H1 (cell line): ENCODE measurements around the gene SERPINB13. TPM values are rescaled to one million over a fixed set of nuclear protein-coding genes. Genes with fewer than 3 reads are reported as not detected.
A peak's percentile ranks its signal among the peaks of the same experiment; 100 is the strongest.

Experiments used
- CTCF ChIA-PET: fragments of 300-600 bp; sonication (Branson Sonifier 250); formaldehyde crosslinking; loops from one replicate; lab custom pipeline; 2021; ENCODE audit not compliant: partially characterized antibody; lab: Charles Lee
- POLR2A ChIA-PET: fragments of 300-600 bp; sonication (Branson Sonifier 250); formaldehyde crosslinking; loops from one replicate; lab custom pipeline; 2021; ENCODE audit warnings: inconsistent platforms; ENCODE audit not compliant: partially characterized antibody; lab: Charles Lee
- DNase-seq, 2 experiments: peaks; one replicate each; pipeline versions ENCODE4 v3.0.0 to v3.0.0-alpha.2; 2010 to 2022; ENCODE audit warnings: low spot score in 2 of 2, low read depth in 1 of 2, mixed read lengths in 1 of 2
- FAIRE-seq: peaks from 2 replicates; lab custom pipeline; 2011; peaks lifted over from hg19 to GRCh38; lab: Jason Lieb, UNC
- H2AFZ ChIP-seq: 2 replicates; pipeline ENCODE4 v1.8.1; 2012; ENCODE audit warnings: low read length, inconsistent platforms
- H2AK5ac ChIP-seq: 2 replicates; pipeline ENCODE4 v1.6.1; 2013; ENCODE audit warnings: low read depth, low read length
- H2BK120ac ChIP-seq: replicated peaks from 2 replicates; pipeline ENCODE3; 2013; ENCODE audit warnings: low read depth, low read length, inconsistent platforms
- H2BK12ac ChIP-seq: 2 replicates; pipeline ENCODE4 v1.6.1; 2013; ENCODE audit warnings: low read depth, low read length
- H2BK15ac ChIP-seq: 2 replicates; pipeline ENCODE4 v1.6.1; 2013; ENCODE audit warnings: low read length
- H2BK20ac ChIP-seq: 2 replicates; pipeline ENCODE4 v1.6.1; 2013; ENCODE audit warnings: low read length
- H2BK5ac ChIP-seq: 2 replicates; pipeline ENCODE4 v1.6.1; 2013; ENCODE audit warnings: low read depth, low read length
- H3K14ac ChIP-seq: 2 replicates; pipeline ENCODE4 v1.6.1; 2013; ENCODE audit warnings: inconsistent platforms; ENCODE audit not compliant: insufficient read length
- H3K18ac ChIP-seq: 2 replicates; pipeline ENCODE4 v1.6.1; 2013; ENCODE audit warnings: low read length; ENCODE audit errors: extremely low read depth
- H3K23ac ChIP-seq: 2 replicates; pipeline ENCODE4 v1.6.1; 2013; ENCODE audit warnings: inconsistent platforms; ENCODE audit not compliant: insufficient read length
- H3K23me2 ChIP-seq: 2 replicates; pipeline ENCODE4 v1.6.1; 2013; ENCODE audit warnings: low read depth, low read length
- H3K27ac ChIP-seq: 2 replicates; pipeline ENCODE4 v1.6.1; 2011; ENCODE audit warnings: low read depth, low read length, inconsistent platforms
- H3K27me3 ChIP-seq, 4 experiments: replicated peaks in 1 of 4; 1 replicate in 1 of 4; 2 replicates in 3 of 4; pipeline versions ENCODE4 v1.6.1 to v1.8.1; 2011 to 2013; ENCODE audit warnings: low read length in 3 of 4, mild to moderate bottlenecking in 3 of 4, inconsistent platforms in 2 of 4, mixed read lengths in 2 of 4, moderate library complexity in 1 of 4; ENCODE audit not compliant: control insufficient read depth in 3 of 4, insufficient read depth in 3 of 4; ENCODE audit errors: extremely low read depth in 1 of 4
- H3K36me3 ChIP-seq, 4 experiments: 2 replicates each; pipeline versions ENCODE4 v1.6.1 to v1.8.1; 2011 to 2013; ENCODE audit warnings: mild to moderate bottlenecking in 4 of 4, low read length in 3 of 4, moderate library complexity in 2 of 4, control low read depth in 1 of 4, inconsistent platforms in 1 of 4; ENCODE audit not compliant: insufficient read depth in 4 of 4, control insufficient read depth in 2 of 4
- H3K4ac ChIP-seq: replicated peaks from 2 replicates; pipeline ENCODE3; 2013; ENCODE audit warnings: low read length, low read depth, mixed read lengths, inconsistent platforms; ENCODE audit not compliant: insufficient read length
- H3K4me1 ChIP-seq, 4 experiments: replicated peaks in 1 of 4; 1 replicate in 1 of 4; 2 replicates in 3 of 4; pipeline versions ENCODE4 v1.6.1 to v1.8.1; 2011 to 2013; ENCODE audit warnings: low read length in 3 of 4, inconsistent platforms in 2 of 4, mixed read lengths in 1 of 4; ENCODE audit not compliant: insufficient read depth in 4 of 4, control insufficient read depth in 3 of 4
- H3K4me2 ChIP-seq, 2 experiments: 2 replicates each; pipeline versions ENCODE4 v1.6.1 to v1.8.1; 2011 to 2013; ENCODE audit warnings: low read depth in 2 of 2, low read length in 2 of 2, control low read depth in 1 of 2, inconsistent platforms in 1 of 2, mild to moderate bottlenecking in 1 of 2; ENCODE audit not compliant: insufficient read depth in 1 of 2
- H3K4me3 ChIP-seq, 4 experiments: fragments of 200-600, 300-600 bp in 1 of 4; sonication (generic), shearing (Covaris generic), sonication (Bioruptor Twin) in 1 of 4; 2 replicates each; pipeline versions ENCODE4 v1.5.1 to v1.8.1; 2011 to 2016; ENCODE audit warnings: low read length in 4 of 4, low read depth in 3 of 4, control low read depth in 2 of 4, inconsistent platforms in 2 of 4, mild to moderate bottlenecking in 2 of 4, mixed read lengths in 1 of 4, moderate library complexity in 1 of 4; ENCODE audit not compliant: insufficient read depth in 2 of 4; ENCODE audit errors: extremely low read depth in 1 of 4
- H3K56ac ChIP-seq: replicated peaks from 2 replicates; pipeline ENCODE3; 2013; ENCODE audit warnings: low read depth, mild to moderate bottlenecking, mixed read lengths, low read length, inconsistent platforms; ENCODE audit not compliant: insufficient read length
- H3K79me1 ChIP-seq: 2 replicates; pipeline ENCODE4 v1.6.1; 2013; ENCODE audit warnings: low read depth, low read length, control low read depth
- H3K79me2 ChIP-seq, 2 experiments: 2 replicates each; pipeline versions ENCODE4 v1.6.1 to v1.8.1; 2012 to 2013; ENCODE audit warnings: low read length in 2 of 2, mild to moderate bottlenecking in 2 of 2, inconsistent platforms in 1 of 2; ENCODE audit not compliant: insufficient read depth in 2 of 2, control insufficient read depth in 1 of 2
- H3K9ac ChIP-seq, 4 experiments: replicated peaks in 1 of 4; 1 replicate in 1 of 4; 2 replicates in 3 of 4; pipeline versions ENCODE4 v1.6.1 to v1.8.1; 2011 to 2013; ENCODE audit warnings: low read depth in 3 of 4, low read length in 3 of 4, control low read depth in 2 of 4, mild to moderate bottlenecking in 2 of 4, moderate library complexity in 2 of 4, inconsistent platforms in 1 of 4; ENCODE audit errors: extremely low read depth in 1 of 4
- H3K9me3 ChIP-seq, 2 experiments: 2 replicates each; pipeline versions ENCODE4 v1.6.1 to v1.8.1; 2012 to 2013; ENCODE audit warnings: mild to moderate bottlenecking in 2 of 2, moderate library complexity in 2 of 2, control low read depth in 1 of 2, inconsistent platforms in 1 of 2, low read depth in 1 of 2, low read length in 1 of 2, mixed read lengths in 1 of 2; ENCODE audit not compliant: insufficient read depth in 2 of 2
- H4K20me1 ChIP-seq, 2 experiments: replicated peaks in 1 of 2; 2 replicates each; pipeline versions ENCODE3 to v1.8.1; 2011 to 2013; ENCODE audit warnings: inconsistent platforms in 2 of 2, low read length in 2 of 2, mild to moderate bottlenecking in 1 of 2; ENCODE audit not compliant: insufficient read depth in 2 of 2, control insufficient read depth in 1 of 2
- H4K5ac ChIP-seq: 2 replicates; pipeline ENCODE4 v1.6.1; 2013; ENCODE audit warnings: low read length, low read depth, mixed read lengths, inconsistent platforms; ENCODE audit not compliant: insufficient read length
- H4K8ac ChIP-seq: 2 replicates; pipeline ENCODE4 v1.8.0; 2013; ENCODE audit warnings: mild to moderate bottlenecking, moderate library complexity, low read length, inconsistent platforms; ENCODE audit not compliant: insufficient read depth; ENCODE audit errors: extremely low read depth
- H4K91ac ChIP-seq: replicated peaks from 2 replicates; pipeline ENCODE3; 2013; ENCODE audit warnings: low read length, mixed read lengths, inconsistent platforms; ENCODE audit not compliant: insufficient read length
- BACH1 ChIP-seq: IDR thresholded peaks from 2 replicates; pipeline ENCODE4 v1.6.1; 2012; ENCODE audit warnings: low read length, improper control_type of control experiment
- CEBPB ChIP-seq: IDR thresholded peaks from 2 replicates; pipeline ENCODE4 v1.6.1; 2012; ENCODE audit warnings: low read depth, low read length
- GABPA ChIP-seq: IDR thresholded peaks from 2 replicates; pipeline ENCODE4 v1.6.1; 2011; ENCODE audit warnings: mild to moderate bottlenecking, low read length, moderate library complexity, borderline replicate concordance; ENCODE audit not compliant: insufficient read depth
- GTF2F1 ChIP-seq: IDR thresholded peaks from 2 replicates; pipeline ENCODE4 v1.6.1; 2012; ENCODE audit warnings: low read depth, low read length, improper control_type of control experiment, borderline replicate concordance
- JUN ChIP-seq: IDR thresholded peaks from 2 replicates; pipeline ENCODE4 v1.6.1; 2011; ENCODE audit warnings: low read depth, mild to moderate bottlenecking, improper control_type of control experiment, low read length
- JUND ChIP-seq: IDR thresholded peaks from 2 replicates; pipeline ENCODE4 v1.6.1; 2011; ENCODE audit warnings: mild to moderate bottlenecking, improper control_type of control experiment, low read length
- KDM4A ChIP-seq: IDR thresholded peaks from one replicate; pipeline ENCODE4 v1.7.1; 2012; ENCODE audit warnings: low read depth, mild to moderate bottlenecking, moderate library complexity, low read length, inconsistent platforms; ENCODE audit not compliant: severe bottlenecking
- POLR2A ChIP-seq, 2 experiments: IDR thresholded peaks; 1 replicate in 1 of 2; 2 replicates in 1 of 2; pipeline ENCODE4 v1.6.1; 2011; ENCODE audit warnings: low read depth in 2 of 2, low read length in 2 of 2, mild to moderate bottlenecking in 2 of 2; ENCODE audit errors: control extremely low read depth in 1 of 2
- POU5F1 ChIP-seq: IDR thresholded peaks from 2 replicates; pipeline ENCODE4 v1.6.1; 2011; ENCODE audit warnings: low read depth, mild to moderate bottlenecking, low read length, moderate library complexity
- RNF2 ChIP-seq: fragments of 200-900, 300-1000 bp; sonication (generic); IDR thresholded peaks from 2 replicates; pipeline ENCODE4 v1.7.1; 2016; ENCODE audit warnings: borderline replicate concordance, low read depth, mild to moderate bottlenecking, antibody characterized with exemption, low read length; ENCODE audit not compliant: poor library complexity, severe bottlenecking; ENCODE audit errors: missing control alignments
- SIN3A ChIP-seq, 2 experiments: IDR thresholded peaks in 1 of 2; conservative IDR thresholded peaks in 1 of 2; 2 replicates each; pipeline ENCODE4 v1.6.1; 2011 to 2012; ENCODE audit warnings: low read length in 2 of 2, improper control_type of control experiment in 1 of 2, low read depth in 1 of 2, mild to moderate bottlenecking in 1 of 2
- SRF ChIP-seq: IDR thresholded peaks from 2 replicates; pipeline ENCODE4 v1.6.1; 2011; ENCODE audit warnings: mild to moderate bottlenecking, low read depth, low read length, moderate library complexity
- TAF1 ChIP-seq: IDR thresholded peaks from 2 replicates; pipeline ENCODE4 v1.6.1; 2011; ENCODE audit warnings: mild to moderate bottlenecking, low read depth, low read length
- WGBS, 2 experiments: shearing (Covaris generic) in 1 of 2; methylation state at CpG; one replicate each; pipeline versions ENCODE4 v1.1.6 to v1.1.7; 2013 to 2015; ENCODE audit warnings: low lambda C conversion rate in 2 of 2, mixed read lengths in 2 of 2, inconsistent platforms in 1 of 2, low coverage in 1 of 2, missing lambda C conversion rate in 1 of 2; ENCODE audit not compliant: insufficient replicate concordance in 2 of 2, insufficient coverage in 1 of 2, insufficient read length in 1 of 2; ENCODE audit errors: extremely low coverage in 1 of 2, missing lambda C conversion rate in 1 of 2; 5-methylcytosine and 5-hydroxymethylcytosine counted together
- polyA plus RNA-seq, 7 experiments: library from polyadenylated mRNA; depleted of rRNA in 3 of 7; stranded (reverse) in 5 of 7; unstranded in 2 of 7; fragments of >200 nt in 5 of 7; fragments of 200-250 nt in 2 of 7; gene quantifications; 1 replicate in 5 of 7; 2 replicates in 1 of 7; 4 replicates in 1 of 7; pipeline versions ENCODE4 v1.2.1 to v1.2.3, GENCODE V29; 2011 to 2013; ENCODE audit warnings: missing spikeins in 2 of 7, mixed read lengths in 2 of 7
- total RNA-seq: library from RNA; stranded (reverse); fragmentation: NEBNext Ultra II Directional; extraction: Animal tissue kit (Norgen Biotek cat#: 25700); gene quantifications from 2 replicates; pipeline ENCODE4 v1.2.1, GENCODE V29; 2021
- TF ChIP-seq, protein P1 (sequence below): IDR thresholded peaks from 2 replicates; pipeline ENCODE4 v1.6.1; 2012; ENCODE audit warnings: inconsistent platforms

The SERPINB13 gene
- total and polyA plus RNA-seq, 2 of the 8 experiments (the other 6 are each of a cell fraction or from before 2014, with no cell fraction given), result not detected

DNA sequence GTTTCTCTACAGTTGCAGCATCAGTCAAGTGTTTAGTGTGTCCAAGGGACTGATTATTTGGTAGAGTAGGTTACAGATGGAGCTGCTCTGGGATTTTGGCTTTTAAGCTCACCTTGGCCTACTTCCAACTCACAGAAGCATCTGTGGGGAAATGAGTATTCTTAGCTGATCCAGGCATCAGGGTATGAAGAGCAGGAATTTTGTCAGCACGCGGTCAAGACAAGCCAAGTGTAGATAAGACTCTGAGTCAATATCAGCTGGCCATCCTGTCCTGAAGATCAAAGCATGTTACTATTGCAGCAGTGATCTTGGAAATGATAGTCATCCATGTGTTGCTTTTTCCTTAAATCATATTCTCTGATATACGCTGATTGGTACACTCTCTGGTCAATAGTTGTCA, 32.5 kb downstream of the SERPINB13 start:
- Histone ChIP-seq H3K36me3 (no peaks in the 10 kb centered on the region), H2BK12ac (no peak overlapping the region), H2BK120ac (no peak overlapping the region), H4K8ac (no peak overlapping the region), H3K27ac (no peak overlapping the region), H3K4ac (no peak overlapping the region), H3K4me3 (no peak overlapping the region), H2BK5ac (no peak overlapping the region), H3K14ac (no peak overlapping the region), H4K20me1 (no peaks in the 10 kb centered on the region), H3K56ac (no peak overlapping the region), H4K91ac (no peak overlapping the region), H3K23me2 (no peaks in the 10 kb centered on the region), H3K4me1 (peaks cover 0 to 4% (median under 1%) of the 10 kb centered on the region in 4 experiments; a peak in 2 of 7 replicates), H3K79me1 (no peaks in the 10 kb centered on the region), H3K23ac (no peak overlapping the region), H2BK15ac (no peak overlapping the region), H3K27me3 (no peaks in the 10 kb centered on the region), H3K9me3 (peaks cover 8 to 11% of the 10 kb centered on the region in 2 experiments), H3K9ac (no peak overlapping the region), H2BK20ac (no peak overlapping the region), H4K5ac (no peak overlapping the region), H2AK5ac (no peak overlapping the region), H3K4me2 (no peak overlapping the region), H3K18ac (no peak overlapping the region), H2AFZ (peak overlapping the region; percentile 53), H3K79me2 (no peaks in the 10 kb centered on the region)
- DNase-seq (no peak), FAIRE-seq (no peak)
- 95% methylated on average over 3 of the region's 3 CpGs; no CpG with 5 or more reads in 1 of the 2 experiments for WGBS, 2 experiments
- ChIA-PET CTCF (interaction anchor here (0.9 to 1.6 kb wide), 2 partner anchors 37 to 317 kb away, joined by 4 to 6 read pairs; no protein-coding TSS in a partner anchor), POLR2A (no interaction called here)
- no peak for TF ChIP-seq POU5F1
- no peak for TF ChIP-seq GABPA
- no peak for TF ChIP-seq SIN3A (conservative IDR thresholded peaks at IDR 0.05 in 1 of 2, IDR thresholded peaks at IDR 0.05 in 1 of 2; ENCODE audit: low read depth in 1 of 2, low read length in 2 of 2)
- no peak for TF ChIP-seq BACH1
- TF ChIP-seq, protein P1, sequence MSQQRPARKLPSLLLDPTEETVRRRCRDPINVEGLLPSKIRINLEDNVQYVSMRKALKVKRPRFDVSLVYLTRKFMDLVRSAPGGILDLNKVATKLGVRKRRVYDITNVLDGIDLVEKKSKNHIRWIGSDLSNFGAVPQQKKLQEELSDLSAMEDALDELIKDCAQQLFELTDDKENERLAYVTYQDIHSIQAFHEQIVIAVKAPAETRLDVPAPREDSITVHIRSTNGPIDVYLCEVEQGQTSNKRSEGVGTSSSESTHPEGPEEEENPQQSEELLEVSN, result no peak
- no peak for TF ChIP-seq RNF2
- no peak for TF ChIP-seq CEBPB
- no peak for TF ChIP-seq JUND
- no peak for TF ChIP-seq GTF2F1
- TF ChIP-seq SRF, result no peak
- TF ChIP-seq KDM4A, result no peak
- TF ChIP-seq JUN, result no peak
- no peak for TF ChIP-seq TAF1
- TF ChIP-seq POLR2A (IDR thresholded peaks at IDR 0.05; ENCODE audit: control extremely low read depth in 1 of 2, low read depth in 2 of 2, low read length in 2 of 2), result no peak
